GM06990 (cell line): ENCODE results near the gene VKORC1L1.

Experiments used
- DNase-seq: peaks from one replicate; pipeline ENCODE4 v3.0.0-alpha.2; 2011; ENCODE audit not compliant: insufficient read length; ENCODE audit errors: extremely low read depth
- H3K27me3 ChIP-seq: replicated peaks from 2 replicates; pipeline ENCODE4 v1.6.0; 2011; ENCODE audit warnings: low read length; ENCODE audit not compliant: control insufficient read depth, insufficient read depth
- H3K36me3 ChIP-seq: 2 replicates; pipeline ENCODE4 v1.5.1; 2011; ENCODE audit warnings: low read length; ENCODE audit not compliant: control insufficient read depth, insufficient read depth
- H3K4me3 ChIP-seq: replicated peaks from 2 replicates; pipeline ENCODE4 v1.5.1; 2011; ENCODE audit warnings: low read depth, mild to moderate bottlenecking, control low read depth, low read length
- CTCF ChIP-seq: IDR thresholded peaks from 2 replicates; pipeline ENCODE4 v1.5.1; 2011; ENCODE audit warnings: low read length, control low read depth, mild to moderate bottlenecking, inconsistent platforms; ENCODE audit not compliant: insufficient read depth, poor library complexity, severe bottlenecking

The VKORC1L1 gene

GRCh38 chr7:65972976-65973375, 100.1 kb downstream of the VKORC1L1 start:
- H3K36me3 ChIP-seq = peaks cover 23% of the 10 kb centered on the region
- no peak overlapping the region for H3K4me3 ChIP-seq
- no peaks in the 10 kb centered on the region for H3K27me3 ChIP-seq
- no peak for TF ChIP-seq CTCF
- DNase-seq = no peak

GRCh38 chr7:65974191-65974801, 101.4 kb downstream of the VKORC1L1 start:
- no peak for DNase-seq
- no peaks in the 10 kb centered on the region for H3K27me3 ChIP-seq
- peaks cover 17% of the 10 kb centered on the region for H3K36me3 ChIP-seq
- H3K4me3 ChIP-seq = no peak overlapping the region
- no peak for TF ChIP-seq CTCF

GRCh38 chr7:65974876-65975275, 102.0 kb downstream of the VKORC1L1 start:
- no peak overlapping the region for H3K4me3 ChIP-seq
- peaks cover 22% of the 10 kb centered on the region for H3K36me3 ChIP-seq
- H3K27me3 ChIP-seq = no peaks in the 10 kb centered on the region
- no peak for DNase-seq
- no peak for TF ChIP-seq CTCF

GRCh38 chr7:65975814-65976445, 103.1 kb downstream of the VKORC1L1 start:
- Histone ChIP-seq H3K4me3 (no peak overlapping the region), H3K36me3 (peaks cover 22% of the 10 kb centered on the region), H3K27me3 (no peaks in the 10 kb centered on the region)
- no peak for TF ChIP-seq CTCF
- DNase-seq = no peak

GRCh38 chr7:65976659-65977196, 103.9 kb downstream of the VKORC1L1 start:
- Histone ChIP-seq H3K27me3 (no peaks in the 10 kb centered on the region), H3K4me3 (no peak overlapping the region), H3K36me3 (peaks cover 19% of the 10 kb centered on the region)
- no peak for TF ChIP-seq CTCF
- no peak for DNase-seq
